Stimulated activated CD4-positive, alpha-beta T cell treated with anti-CD3 and anti-CD28 coated beads, Interleukin-1b, Interleukin-23, amount 100 ng/mL, for 24 hours (primary cell): ENCODE results near the gene TRAK1.
"Not testable (repeated sequence)": the region's sequence is repeated elsewhere in the genome, so short reads cannot be mapped to it uniquely, and the experiment has no call there.

Source experiments
- DNase-seq, 4 experiments: peaks; one replicate each; pipeline ENCODE4 v3.0.0-alpha.2; 2020; ENCODE audit warnings: low read depth in 4 of 4, low spot score in 1 of 4

The TRAK1 gene

DNA sequence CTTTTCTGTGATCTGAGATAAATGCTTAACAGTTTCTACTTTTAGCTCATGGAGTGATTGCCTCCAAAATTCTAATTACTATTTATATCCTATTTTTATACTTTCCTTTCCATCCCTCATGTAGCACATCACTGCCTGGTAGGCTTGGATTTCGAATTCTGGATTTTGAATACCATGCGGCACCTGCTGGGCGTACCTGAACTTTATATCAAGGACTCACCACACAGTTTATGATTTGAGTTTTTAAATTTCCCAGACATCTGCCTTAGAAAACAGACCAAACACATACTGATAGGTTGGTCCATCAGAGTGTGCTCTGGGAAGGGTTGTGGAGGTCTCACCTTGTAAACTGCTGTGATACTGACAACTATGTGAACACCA, 6.4 kb downstream of the TRAK1 start:
- DNase-seq, result no peak

DNA sequence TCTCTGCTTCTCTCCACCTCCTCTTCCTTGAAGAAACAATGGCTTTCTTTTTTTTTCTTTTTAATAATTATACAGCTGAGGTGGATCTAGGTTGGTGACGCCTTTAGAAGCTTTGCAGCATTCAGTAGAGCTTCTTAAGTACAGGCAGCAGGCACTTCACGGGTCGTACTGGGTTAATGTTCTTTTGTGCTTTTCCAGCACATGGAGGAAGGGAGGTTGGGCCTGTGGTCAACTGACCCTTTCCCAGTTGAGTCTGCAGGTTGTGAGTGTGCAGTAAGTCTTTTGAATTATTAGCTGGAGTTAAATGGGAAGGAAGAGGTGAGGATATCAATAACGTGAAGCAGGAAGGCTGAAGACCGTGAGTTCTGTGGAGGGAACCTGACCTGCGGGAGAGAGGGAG, 7.0 kb downstream of the TRAK1 start:
- no peak for DNase-seq

DNA sequence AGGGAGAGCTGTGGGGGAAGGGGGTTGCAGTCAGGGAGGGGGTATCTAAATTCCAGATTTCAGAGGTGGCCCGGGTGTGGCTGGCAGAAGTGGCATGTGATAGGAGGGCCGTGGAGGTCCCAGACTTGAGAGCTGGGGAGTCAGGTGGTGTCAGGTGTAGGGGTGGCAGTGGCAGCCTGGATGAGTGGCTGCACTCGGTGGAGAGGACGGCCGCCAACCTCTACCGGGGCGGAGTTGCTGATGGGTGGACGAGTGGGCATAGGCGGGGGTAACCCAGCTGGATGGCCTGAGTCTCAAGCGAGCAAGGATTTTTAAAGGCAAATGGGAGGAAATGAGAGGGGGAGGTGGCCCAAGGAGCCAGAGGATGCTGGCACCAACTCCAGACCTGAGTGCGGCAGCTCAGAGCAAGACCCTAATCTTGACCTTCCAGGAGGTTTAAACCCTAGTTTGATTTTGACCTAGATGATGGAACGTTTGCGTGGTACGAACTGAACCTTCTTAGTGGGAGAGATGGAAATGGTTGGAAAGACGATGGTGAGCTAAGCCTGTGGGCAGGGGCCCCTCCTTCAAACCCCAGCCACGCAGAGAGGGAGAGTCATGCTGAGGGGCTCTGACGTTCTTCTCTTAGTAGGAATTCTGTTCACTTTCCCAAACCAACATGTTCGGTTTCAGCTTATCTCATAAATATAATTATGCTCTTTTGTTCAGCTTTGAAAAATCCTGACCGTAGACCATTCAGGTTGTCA, 8.0 kb downstream of the TRAK1 start:
- DNase-seq, result no peak

DNA sequence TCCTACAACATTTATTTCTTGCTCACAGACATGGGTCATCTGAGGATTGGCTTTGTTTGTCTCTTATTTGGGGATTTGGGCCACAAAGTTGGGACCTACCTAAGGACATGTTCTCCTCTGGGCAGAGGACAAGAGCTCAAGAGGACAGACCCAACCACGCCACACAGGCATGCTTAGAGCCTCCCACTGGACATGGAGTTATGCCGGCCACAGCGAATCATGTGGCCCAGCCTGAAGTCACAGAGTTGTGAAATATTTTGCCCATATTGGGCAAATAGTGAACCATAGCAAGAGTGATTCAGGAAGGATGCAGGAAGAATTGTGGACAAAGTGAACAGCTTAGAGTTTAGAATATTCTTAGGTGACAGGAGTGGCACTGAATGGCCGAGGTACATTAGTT, 9.9 kb downstream of the TRAK1 start:
- no peak for DNase-seq

DNA sequence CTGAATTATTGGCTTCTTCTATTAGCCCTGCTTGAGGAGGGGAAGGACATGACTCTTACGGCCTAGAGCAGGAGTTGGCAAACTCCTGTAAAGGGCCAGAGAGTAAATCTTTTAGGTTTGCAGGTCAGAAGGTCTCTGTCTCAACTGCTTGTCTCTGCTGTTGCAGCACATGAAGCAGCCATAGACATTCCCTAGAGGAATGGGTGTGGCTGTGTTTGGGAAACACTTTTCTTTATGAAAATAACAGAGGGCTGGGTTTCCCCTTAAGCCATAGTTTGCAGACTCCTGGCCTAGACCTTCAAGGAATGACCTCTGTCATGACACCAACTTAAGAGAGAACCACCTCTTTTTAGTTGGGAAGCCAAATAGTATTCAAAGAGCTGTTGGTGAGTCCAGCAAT, 10.3 kb downstream of the TRAK1 start:
- no peak for DNase-seq

DNA sequence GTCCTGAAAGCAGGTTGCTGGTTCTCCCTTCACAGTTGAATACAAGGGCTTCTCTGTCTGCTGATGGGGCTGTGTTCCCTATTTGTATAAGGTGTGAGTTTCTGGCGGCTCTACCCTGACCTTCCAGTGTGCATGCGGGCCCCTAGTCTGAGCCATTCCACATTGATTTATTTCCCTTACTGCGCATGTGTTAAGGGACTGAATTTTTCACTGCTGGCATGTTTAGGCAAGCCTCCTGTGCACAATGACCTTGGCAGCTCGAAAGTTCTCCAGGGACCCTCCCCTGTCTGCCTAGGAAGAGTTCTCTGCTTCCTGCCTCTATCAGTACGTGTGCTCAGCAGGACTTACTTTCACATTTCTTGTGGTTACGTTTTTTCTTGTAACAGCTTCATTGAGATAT, 11.4 kb downstream of the TRAK1 start:
- no peak for DNase-seq

DNA sequence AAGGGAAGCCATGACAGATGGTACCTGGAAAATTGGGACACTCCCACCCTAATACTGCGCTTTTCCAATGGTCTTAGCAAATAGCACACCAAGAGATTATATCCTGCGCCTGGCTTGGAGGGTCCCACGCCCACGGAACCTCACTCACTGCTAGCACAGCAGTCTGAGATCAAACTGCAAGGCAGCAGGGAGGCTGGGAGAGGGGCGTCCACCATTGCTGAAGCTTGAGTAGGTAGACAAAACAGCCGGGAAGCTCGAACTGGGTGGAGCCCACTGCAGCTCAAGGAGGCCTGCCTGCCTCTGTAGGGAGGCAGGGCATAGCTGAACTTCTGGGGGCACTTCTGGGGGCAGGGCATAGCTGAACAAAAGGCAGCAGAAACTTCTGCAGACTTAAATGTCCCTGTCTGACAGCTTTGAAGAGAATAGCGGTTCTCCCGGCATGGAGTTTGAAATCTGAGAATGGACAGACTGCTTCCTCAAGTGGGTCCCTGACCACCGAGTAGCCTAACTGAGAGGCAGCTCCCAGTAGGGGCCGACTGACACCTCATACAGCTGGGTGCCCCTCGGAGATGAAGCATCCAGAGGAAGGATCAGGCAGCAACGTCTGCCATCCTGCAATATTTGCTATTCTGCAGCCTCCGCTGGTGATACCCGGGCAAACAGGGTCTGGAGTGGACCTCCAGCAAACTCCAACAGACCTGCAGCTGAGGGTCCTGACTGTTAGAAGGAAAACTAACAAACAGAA, 12.9 kb downstream of the TRAK1 start:
- not testable (repeated sequence) for DNase-seq

DNA sequence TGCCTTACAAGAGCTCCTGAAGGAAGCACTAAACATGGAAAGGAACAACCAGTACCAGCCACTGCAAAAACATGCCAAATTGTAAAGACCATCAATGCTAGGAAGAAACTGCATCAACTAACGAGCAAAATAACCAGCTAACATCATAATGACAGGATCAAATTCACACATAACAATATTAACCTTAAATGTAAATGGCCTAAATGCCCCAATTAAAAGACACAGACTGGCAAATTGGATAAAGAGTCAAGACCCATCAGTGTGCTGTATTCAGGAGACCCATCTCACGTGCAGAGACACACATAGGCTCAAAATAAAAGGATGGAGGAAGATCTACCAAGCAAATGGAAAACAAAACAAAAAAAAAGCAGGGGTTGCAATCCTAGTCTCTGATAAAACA, 14.8 kb downstream of the TRAK1 start:
- not testable (repeated sequence) for DNase-seq

DNA sequence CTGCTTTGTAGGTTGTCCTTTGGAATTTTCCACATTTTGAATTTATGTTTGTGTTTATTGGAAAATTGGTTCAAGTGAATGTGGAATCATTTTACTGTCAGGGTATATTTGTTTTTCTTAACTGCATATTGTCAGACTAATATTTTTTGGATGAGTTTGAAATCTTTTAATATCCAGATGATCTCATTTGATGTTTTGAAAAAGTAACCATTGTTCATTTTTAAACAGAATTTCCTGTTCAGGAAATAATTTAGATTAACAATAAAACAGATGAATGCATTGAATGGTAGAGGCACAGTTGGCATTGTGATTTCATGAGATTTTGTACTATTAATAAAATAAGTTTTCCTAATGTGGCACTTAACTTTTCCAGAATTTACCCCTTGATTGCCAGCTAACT, 15.5 kb downstream of the TRAK1 start:
- no peak for DNase-seq

DNA sequence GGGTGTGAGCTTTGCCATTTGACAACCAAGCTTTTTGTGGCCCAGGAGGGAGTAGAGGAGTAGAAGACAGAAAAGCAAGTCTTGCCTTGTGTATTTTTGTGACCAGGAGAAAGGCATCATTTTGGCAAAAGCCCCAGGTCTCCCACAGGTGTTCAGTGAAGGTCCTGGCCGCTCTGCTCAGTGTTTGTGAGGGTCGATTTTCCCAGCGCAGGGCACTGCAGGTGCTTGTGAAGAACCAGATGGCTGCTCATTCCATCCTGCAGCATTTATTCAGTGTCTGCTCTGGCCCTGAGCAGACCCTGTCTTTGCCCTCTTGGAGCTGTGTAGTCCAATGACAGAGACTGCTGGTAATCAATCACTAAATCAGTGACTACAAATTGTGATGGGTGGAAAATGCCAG, 19.5 kb downstream of the TRAK1 start:
- DNase-seq, result no peak

DNA sequence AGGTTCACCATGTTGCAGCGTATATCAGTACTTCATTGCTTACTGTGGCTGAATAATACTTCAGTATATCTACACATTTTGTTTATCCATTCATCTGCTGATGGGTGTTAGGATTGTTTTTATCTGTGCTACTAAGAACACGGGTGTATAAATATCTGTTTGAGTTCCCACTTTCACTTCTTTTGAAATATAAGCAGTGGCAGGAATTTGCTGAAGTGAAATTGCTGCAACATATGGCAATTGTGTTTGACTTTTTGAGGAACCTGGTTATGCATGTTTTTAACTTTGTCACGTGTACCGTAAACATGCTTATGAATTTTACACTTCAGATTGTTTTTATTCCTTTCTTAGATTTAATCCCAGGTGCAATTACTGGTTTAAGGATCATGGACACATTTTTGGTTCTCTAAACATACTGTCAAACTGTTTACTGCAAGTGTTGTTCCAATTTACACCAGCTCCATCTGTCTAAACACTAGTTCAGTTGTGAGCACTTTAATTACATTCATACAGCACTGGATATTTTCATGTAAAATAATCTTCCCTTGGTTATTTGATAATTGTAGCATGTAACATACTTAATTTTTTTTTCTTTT, 23.1 kb downstream of the TRAK1 start:
- no peak for DNase-seq

DNA sequence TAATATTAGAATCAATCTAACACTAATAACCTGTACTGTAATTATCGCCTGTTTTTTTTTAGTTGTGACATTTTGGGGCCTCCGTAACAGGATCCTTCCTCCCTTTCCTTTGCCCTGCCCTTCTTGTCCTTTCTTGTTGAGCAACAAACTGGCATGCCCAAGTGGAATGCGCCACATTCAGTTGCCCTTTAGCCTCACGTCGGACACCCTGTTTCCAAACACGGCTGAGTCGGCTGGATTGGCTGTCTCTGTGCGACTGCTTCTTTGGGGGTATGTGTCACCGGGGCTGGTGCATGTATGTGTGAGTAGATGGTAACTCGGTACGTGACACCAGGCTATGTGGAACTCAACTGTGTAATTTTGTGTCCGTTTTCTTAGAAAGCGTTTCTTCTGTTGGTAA, 24.1 kb downstream of the TRAK1 start:
- DNase-seq, result no peak

DNA sequence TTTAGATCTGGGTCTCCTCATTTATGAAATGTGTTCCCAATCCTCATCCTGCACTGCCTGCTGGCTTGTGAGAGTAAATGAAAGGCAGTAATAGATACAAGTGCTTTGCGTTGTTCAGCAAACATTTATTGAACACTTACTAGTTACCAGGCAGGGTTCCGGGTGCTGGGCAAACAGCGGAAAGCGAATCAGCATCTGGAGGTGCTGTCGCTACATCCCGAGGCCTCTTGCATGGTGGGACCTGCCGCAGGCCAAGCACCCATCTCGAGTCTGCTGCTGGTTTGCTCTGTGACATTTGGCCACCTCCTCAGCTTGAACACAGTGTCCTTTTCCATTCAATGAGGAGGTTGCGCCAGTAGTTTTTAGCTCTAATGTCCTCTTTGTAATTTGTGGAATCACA, 24.8 kb downstream of the TRAK1 start:
- DNase-seq, result no peak

DNA sequence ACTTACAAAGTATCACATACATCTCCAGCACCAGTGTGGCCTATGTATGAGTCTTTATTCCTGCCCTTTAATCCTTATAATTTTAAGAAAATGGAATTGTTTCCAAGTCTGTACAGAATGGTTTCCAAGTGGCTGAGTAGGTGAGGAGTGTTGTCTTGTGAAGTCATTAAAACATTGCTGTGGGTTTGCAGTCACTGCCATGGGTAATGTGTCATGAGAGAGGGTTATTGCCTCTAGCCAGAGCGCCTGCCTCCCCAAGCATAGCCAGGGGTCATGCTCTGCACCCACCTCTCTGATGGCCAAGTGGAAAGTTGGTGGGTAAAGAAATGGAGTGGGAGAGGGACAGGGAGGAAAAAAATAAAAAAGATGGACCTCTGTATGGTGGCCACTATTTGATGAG, 25.3 kb downstream of the TRAK1 start:
- DNase-seq, result no peak

DNA sequence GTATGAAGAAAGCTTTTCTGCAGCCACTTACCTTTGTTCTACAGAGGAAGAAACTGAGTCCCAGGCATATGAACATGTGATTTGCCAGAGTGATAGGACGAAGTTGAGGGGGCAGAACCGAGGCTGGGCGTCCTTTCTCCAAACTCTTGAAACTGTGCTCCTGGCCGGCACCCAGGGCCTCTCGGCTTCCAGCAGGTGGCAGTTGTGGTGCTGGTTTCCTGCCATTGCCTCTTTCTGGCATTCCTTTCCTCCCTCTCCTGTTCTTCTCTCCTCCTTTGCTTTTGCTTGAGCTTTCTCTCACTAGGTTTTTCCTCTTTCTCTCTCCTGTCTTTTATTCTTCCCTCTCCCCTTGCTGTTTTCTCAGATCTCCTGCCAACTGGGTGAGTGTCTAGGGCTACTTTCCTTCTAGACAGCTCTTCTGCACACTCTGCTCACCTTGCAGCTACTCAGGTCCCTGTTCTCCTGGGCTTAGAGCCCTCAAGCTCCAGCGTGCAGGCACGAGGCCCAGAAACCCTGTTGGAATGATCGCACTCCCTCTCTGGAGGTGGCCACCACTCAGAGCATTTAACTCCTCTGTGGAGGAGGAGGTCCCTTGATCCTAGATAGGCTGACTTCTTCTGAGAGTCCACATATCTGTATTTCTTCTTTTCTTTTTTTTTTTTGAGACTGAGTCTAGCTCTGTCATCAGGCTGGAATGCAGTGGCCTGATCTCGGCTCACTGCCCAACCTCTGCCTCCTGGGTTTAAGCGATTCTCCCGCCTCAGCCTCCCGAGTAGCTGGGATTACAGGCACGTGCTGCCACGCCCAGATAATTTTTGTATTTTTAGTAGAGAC, 26.2 kb downstream of the TRAK1 start:
- DNase-seq, result no peak

DNA sequence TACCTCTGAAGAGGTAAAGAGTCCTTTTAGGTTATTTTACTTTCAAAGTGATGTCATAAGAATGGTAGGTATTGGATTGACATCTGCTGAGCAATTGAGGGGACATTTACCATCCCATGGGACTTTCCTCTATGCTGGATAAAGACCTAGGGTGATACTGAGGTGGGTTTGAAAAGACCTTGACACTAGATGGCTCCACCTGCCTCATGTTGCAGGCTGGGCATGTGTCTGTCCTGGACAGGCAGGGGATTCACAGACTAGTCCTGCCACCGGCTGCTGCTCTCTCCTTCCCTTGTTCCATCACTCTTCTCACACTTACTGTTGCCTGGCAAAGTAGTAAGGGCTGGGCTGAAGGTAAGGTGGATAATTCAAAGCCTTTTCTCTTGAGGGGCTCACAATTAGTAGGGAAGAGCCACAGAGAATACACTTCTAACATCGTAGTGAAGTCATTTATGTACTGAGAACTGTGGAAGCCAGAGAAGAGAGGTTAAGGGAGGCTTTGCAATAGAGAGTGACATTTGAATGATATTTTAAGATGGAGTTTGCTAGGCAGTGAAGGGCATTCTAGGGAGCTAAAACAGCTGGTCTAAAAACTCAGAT, 27.7 kb downstream of the TRAK1 start:
- no peak for DNase-seq

DNA sequence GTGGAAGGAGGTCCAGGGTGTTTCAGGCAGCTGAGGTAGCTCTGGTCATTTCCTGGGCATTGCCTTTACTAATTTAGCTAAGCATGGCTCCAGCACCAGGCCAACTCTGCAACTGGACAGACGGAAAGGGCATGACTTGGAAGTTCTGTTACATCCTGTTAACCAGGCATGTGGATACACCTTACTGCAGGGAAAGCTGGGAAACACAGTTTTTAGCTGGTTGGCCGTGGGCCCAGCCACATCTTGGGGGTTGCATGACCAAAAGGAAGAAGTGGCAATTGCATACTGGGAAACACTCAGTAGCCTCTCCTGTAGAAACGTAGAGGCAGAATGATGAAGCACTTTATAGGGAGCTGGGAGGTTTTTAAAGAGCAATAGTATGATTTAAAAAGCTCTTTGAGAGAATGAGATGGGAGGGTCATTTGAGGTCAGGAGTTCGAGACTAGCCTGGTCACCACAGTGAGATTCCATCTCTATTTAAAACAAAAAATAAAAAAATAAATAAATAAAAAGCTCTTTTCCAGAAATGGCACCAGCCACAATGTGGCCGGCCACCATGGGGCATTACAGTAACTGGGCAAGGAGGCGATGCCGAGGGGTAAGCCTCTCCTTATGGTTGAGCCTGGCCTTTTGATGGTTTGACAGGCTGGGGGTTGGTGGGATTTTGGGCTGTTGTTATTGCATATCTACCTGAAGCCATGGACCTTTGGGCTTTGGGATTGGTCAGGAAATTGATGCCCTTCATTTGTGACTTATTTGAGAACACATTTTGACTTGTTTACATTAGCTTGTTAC, 28.6 kb downstream of the TRAK1 start:
- DNase-seq, result no peak

DNA sequence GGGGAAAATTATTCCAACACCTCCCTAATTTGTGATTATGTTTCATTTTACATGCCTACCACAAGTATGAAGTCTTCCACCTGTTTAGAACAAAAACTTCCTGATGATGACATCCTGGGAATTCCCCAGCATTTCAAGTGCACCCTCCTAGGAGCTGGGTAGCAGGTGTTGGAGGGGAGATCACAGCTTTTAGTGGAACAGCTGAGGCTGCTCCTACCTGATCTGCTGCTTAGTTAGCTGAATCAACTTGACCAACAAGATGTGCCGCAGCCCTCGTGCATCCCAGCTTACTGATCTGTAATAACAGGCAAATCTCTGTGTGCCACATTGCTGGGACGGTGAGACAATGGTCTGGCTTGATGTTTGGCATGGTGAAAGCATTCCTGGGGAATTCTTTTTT, 29.7 kb downstream of the TRAK1 start:
- no peak for DNase-seq

DNA sequence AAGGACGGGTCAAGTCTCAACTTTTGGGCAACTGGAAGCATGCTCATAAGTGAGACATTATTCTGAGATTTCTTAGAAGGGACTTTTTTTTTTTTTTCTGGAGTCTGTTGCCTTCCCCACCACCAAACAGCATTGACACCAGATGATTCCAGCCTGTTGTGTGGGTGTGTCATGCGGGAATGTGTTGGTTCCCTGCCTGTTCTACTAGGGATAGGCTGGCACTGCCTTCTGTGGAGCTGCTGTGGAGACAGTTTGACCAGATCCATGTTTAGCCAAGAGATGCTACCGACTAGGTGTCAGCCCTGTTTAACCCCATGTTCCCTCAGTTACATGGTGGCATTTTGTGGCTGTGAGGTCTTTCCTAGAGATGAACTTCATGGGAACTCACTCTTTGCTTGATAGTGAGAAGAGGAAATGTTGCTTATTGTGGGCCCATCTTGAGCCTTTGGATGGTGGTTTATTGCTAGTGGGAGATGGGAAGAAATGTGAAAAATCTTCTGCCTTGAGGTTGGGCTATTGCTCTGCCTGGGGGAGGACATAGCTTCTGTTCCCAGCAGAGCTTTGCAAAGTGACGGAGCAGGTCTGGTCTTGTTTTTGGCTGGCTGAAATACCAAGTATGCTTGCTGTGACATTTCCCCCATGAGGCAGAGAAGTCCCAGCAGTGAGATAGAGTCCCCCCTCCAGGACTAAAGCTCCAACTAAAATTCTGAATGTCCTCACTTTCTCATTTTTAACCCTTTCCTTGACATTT, 31.3 kb downstream of the TRAK1 start:
- DNase-seq, result no peak
